ENCODE data around the gene DBNDD2.
A peak's percentile ranks its signal among the peaks of the same experiment; 100 is the strongest.

DBNDD2 gene

DNA sequence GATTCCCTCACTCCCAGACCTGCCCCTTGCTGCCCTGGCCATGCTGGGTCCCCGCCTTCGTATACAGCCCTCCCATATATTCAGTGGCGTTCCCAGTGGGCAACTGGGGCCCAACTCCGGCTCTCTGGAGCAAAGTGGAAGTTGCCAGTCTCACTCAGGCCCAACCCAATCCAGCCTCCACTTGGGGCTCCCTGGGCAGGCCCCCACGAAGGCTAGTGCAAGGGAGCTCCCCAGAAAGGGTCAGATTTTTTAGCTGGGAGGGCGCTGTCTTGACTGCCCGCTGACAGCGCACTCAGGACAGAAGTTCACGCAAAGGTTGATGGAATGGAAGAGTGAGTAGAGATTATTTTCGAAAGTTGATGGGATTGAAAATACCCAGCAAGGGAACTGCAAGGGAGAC, 35.8 kb upstream of the DBNDD2 start:
- Mint-ChIP-seq H3K27ac (peak overlapping the region; percentile 10), H3K9me3 (no peaks in the 10 kb centered on the region), H3K4me1 (ENCODE audit: low read depth) (peaks cover 46% of the 10 kb centered on the region), H3K4me3 (no peak overlapping the region), H3K27me3 (no peaks in the 10 kb centered on the region), H3K36me3 (ENCODE audit: low read depth) (peaks cover 46% of the 10 kb centered on the region)
- no peak for DNase-seq

DNA sequence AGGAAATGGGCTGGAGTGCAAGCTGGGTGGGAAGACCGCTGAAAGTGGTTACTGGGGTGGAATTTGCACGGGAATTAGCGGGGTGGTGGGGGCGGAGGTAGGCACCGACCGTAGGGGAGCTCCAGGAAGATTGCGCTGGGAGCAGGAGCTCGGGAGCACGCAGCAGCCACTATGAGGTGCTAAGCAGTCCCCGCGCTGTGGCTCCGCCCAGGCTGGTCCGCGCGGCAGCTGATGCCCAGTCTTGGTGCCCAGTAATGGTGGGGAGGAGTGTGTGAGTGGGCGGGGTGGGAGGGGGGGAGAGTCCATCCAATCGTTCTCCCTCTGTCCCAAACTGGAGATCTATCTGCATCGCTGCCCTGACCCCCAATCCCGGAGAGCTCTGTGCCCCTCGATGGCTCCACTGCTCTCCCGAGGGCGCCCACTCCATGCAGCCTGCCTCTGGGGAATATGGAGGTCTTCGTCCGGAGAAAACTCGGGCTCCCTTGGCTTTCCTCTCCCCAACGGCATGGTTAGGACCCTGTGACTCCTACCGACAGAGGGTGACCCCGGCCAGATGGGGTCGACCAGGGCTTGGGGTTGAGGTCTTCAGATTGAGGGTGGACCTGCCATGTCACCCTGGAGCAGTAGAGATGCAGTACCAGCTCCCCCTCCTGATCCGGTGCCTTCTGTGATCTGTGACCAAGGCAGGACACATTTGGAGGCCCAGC, 35.3 kb upstream of the DBNDD2 start:
- Mint-ChIP-seq H3K27me3 (no peaks in the 10 kb centered on the region), H3K36me3 (ENCODE audit: low read depth) (peaks cover 40% of the 10 kb centered on the region), H3K27ac (peak overlapping the region; percentile 91), H3K4me3 (peak overlapping the region; percentile 78), H3K9me3 (no peaks in the 10 kb centered on the region), H3K4me1 (ENCODE audit: low read depth) (peaks cover 40% of the 10 kb centered on the region)
- DNase-seq: no peak

DNA sequence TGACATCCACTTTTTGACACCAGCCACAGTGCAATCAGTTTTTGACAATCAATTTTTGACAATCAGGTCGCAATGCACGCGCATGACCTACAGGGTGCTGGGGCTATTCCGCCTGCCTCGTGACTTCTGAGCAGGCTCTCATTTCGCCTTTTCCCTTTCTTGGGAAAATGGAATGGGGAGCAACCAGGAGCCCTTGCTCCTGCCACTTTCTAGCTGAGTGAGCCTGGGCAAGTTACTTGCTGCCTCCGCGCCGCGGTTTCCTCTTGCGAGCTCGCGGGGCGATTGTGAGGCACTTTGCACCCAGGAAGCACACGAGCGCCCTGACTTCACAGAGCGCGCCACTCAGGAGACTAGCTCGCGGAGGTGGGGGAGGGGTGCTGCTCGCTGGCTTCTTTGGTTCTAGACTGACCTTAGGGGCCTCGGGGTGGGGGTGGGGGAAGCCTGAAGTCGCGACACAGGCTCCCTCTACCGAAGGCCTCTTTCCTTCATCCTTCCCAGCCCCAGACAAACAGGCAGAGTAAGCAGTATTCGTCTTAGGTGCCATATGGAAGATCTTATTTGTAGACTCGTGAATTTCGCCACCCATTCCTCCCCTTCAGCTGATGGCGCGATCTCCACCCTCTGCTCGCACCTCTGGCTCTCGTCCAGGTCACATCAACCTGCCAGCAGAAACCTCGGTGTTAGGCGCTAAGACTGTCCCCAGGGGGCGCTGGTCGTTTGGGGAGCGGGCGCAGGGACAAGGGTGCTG, 34.6 kb upstream of the DBNDD2 start:
- H3K4me1 Mint-ChIP-seq (ENCODE audit: low read depth): peaks cover 38% of the 10 kb centered on the region
- H3K4me3 Mint-ChIP-seq: peak overlapping the region; percentile 78
- H3K27me3 Mint-ChIP-seq: no peaks in the 10 kb centered on the region
- H3K27ac Mint-ChIP-seq: peak overlapping the region; percentile 91
- peak; percentile 93 for DNase-seq
- H3K9me3 Mint-ChIP-seq: no peaks in the 10 kb centered on the region
- H3K36me3 Mint-ChIP-seq (ENCODE audit: low read depth): peaks cover 35% of the 10 kb centered on the region

DNA sequence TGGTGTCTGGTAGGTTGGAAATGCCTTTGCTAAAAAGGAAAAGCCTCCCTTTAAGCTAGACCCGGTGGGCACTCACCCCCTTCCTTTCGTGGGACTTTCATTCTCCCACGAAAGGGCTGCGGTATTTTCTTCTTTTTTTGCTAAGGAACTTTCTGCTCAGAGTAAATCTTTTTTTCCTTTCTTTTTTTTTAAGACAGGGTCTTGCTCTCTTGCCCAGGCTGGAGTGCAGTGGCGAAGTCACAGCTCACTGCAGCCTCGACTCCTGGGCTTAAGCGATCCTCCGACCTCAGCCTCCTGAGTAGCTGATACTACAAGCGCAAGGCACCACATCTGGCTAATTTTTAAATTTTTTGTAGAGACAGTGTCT, 34.0 kb upstream of the DBNDD2 start:
- H3K27ac Mint-ChIP-seq: peak overlapping the region; percentile 91
- no peaks in the 10 kb centered on the region for H3K27me3 Mint-ChIP-seq

DNA sequence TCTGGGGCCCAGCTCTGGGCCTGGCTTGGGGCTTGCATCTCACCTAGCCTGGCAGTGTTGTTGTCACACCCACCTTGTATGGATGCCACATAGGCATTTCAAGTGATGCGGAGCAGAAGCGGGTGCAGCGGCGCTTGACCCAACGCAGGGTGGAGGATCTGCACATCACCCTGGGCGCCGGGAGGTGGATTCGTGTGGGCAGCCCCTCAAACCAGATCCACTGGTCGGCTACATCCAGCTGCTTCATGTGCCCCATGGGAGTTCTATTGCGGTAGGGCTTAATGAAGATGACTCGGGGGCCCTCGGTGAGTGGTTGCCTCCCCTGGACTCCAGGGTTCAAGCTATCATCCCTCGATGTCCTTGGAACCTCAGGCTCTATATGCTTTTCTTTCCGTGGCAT, 33.1 kb upstream of the DBNDD2 start:
- Mint-ChIP-seq H3K27me3 (no peaks in the 10 kb centered on the region), H3K27ac (peak overlapping the region; percentile 91), H3K4me3 (no peak overlapping the region), H3K9me3 (no peaks in the 10 kb centered on the region), H3K4me1 (ENCODE audit: low read depth) (peaks cover 39% of the 10 kb centered on the region), H3K36me3 (ENCODE audit: low read depth) (peaks cover 29% of the 10 kb centered on the region)
- DNase-seq: no peak

More for the DNA sequence above, 34.0 kb upstream of the DBNDD2 start:
- no peak for DNase-seq
- Mint-ChIP-seq H3K4me1 (ENCODE audit: low read depth) (peaks cover 37% of the 10 kb centered on the region), H3K4me3 (peak overlapping the region; percentile 78), H3K9me3 (no peaks in the 10 kb centered on the region), H3K36me3 (ENCODE audit: low read depth) (peaks cover 29% of the 10 kb centered on the region)

DNA sequence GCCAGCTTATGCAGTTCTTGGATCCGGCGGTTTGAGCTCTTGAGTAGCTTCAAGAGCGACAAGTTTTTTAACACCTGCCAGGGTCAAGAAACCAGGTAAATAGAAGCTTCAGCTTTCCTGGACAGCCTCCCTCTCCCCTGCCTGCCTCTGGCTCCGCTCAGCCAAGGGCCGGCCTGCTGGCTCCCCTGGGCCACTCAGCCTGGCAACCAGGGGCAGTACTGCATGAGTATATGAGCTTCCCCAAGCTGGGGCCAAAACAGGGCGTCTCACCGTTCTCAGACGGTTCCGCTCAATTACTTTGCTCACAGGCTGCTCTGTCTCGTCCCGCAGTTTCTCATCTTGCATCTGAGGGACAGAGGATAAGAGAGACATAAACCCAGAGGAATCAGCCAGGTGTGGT, 30.8 kb upstream of the DBNDD2 start:
- H3K27ac Mint-ChIP-seq: no peak overlapping the region
- H3K36me3 Mint-ChIP-seq (ENCODE audit: low read depth): peaks cover 20% of the 10 kb centered on the region
- DNase-seq: no peak
- peaks cover 32% of the 10 kb centered on the region for H3K4me1 Mint-ChIP-seq (ENCODE audit: low read depth)
- no peak overlapping the region for H3K4me3 Mint-ChIP-seq
- H3K27me3 Mint-ChIP-seq: no peaks in the 10 kb centered on the region
- H3K9me3 Mint-ChIP-seq: no peaks in the 10 kb centered on the region

DNA sequence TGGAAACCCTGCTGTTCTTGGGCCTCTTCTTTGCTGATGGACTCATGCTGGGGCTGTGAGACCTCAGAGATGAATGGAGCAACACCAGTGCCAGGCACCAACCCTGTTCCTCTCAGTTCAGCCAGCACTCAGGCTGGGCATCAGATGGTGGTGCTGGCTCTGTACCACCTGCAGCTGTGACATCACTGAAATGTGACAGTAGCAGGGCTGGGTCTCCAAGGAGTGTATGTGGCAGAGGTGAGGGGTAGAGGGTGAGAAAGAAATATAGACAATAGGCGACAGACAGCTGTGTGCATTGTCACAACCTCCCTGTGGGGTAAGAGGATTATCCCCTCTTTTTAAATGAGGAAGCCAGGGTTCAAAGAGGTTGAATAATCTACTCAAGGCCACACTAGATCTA, 29.9 kb upstream of the DBNDD2 start, which contains the start of gene TP53TG5:
Gene TP53TG5 (minus strand): TSS at position 135 of the 400 bp plus-strand sequence. CDS start 89 bp downstream, at position 46.
- Mint-ChIP-seq H3K4me1 (ENCODE audit: low read depth) (peaks cover 24% of the 10 kb centered on the region), H3K27ac (peak within 1 kb of the TSS; percentile 7), H3K36me3 (ENCODE audit: low read depth) (peaks cover 20% of the 10 kb centered on the region), H3K27me3 (no peaks in the 10 kb centered on the region), H3K4me3 (no peak within 1 kb of the TSS), H3K9me3 (no peaks in the 10 kb centered on the region)
- DNase-seq: no peak

DNA sequence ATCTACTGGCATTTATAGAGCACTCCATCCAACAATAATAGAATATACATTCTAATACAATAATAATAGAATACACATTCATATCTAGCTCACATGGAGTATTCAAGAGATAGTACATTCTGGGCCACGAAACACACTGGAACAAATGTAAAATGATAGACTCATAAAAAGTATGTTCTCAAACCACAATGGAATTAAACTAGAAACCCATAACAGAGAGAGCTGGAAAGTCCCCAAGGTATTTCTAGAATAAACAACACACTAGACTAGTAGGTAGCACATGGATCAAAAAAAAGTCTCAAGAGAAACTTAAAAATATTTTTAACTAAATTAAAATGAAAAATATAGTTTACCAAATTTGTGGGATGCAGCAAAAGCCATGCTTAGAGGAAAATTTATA, 20.8 kb upstream of the DBNDD2 start:
- no peak overlapping the region for H3K27ac Mint-ChIP-seq

DNA sequence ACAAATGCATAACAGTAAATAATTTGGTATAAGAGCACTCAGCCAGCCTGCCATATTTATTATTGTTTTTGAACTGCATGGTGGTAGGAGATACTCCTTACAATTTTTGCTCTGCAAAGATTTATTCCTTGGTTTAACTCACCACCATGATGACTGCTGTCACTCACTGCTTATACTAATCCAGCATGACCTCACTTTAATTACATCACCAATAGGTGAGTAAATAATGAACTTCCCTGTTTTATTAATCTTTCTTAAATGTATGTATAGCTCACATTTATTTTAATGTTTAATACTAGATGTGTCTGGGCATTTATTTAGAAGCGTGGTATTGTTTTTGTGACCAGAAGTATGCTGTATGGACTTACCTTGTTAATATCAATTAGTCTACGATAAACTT, 17.2 kb upstream of the DBNDD2 start:
- H3K36me3 Mint-ChIP-seq (ENCODE audit: low read depth): peaks cover 7% of the 10 kb centered on the region
- peaks cover 24% of the 10 kb centered on the region for H3K4me1 Mint-ChIP-seq (ENCODE audit: low read depth)
- H3K9me3 Mint-ChIP-seq: peaks cover 2% of the 10 kb centered on the region

More for the DNA sequence above, 20.8 kb upstream of the DBNDD2 start:
- H3K9me3 Mint-ChIP-seq: peaks cover 2% of the 10 kb centered on the region
- no peak for DNase-seq
- peaks cover 26% of the 10 kb centered on the region for H3K4me1 Mint-ChIP-seq (ENCODE audit: low read depth)
- no peak overlapping the region for H3K4me3 Mint-ChIP-seq
- peaks cover 4% of the 10 kb centered on the region for H3K36me3 Mint-ChIP-seq (ENCODE audit: low read depth)
- H3K27me3 Mint-ChIP-seq: no peaks in the 10 kb centered on the region

DNA sequence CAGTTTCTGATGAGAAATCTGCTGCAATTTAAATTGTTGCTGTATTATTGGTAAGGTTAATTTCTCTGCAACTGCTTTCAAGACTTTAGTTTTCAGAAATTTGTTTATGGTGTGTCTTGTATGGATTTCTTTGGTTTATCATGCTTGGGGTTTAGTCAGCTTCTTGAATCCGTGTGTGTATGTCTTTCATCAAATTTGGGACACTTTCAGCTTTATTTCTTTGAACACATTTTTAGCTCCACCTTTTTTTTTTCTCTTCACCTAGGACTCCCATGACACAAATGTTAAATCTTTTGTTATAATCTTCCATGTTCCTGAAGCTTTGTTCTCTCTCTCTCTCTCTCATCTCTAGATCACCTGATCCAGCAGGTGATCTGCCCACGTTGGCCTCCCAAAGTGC, 16.5 kb upstream of the DBNDD2 start:
- H3K4me3 Mint-ChIP-seq: no peak overlapping the region

More for the DNA sequence above, 17.2 kb upstream of the DBNDD2 start:
- H3K27ac Mint-ChIP-seq: no peak overlapping the region
- DNase-seq: no peak
- no peak overlapping the region for H3K4me3 Mint-ChIP-seq
- no peaks in the 10 kb centered on the region for H3K27me3 Mint-ChIP-seq

DNA sequence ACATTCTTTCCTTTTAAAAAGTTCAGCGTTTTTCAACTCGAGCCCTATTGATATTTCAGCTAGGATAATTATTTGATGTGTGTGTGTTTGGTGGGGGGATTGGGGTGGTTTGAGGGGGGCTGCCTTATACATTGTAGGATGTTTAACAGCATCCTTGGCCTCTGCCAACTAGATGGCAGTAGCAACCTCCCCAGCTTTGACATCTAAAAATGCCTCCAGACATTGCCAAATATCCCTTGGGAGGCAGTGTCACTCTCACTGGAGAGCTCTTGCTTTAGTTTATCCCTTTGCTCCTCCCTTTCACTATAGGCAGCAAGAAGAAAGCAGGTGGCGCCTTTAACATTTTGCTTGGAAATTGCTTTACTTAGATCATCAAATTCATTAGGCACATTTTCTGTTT, 15.4 kb upstream of the DBNDD2 start:
- DNase-seq: no peak
- no peaks in the 10 kb centered on the region for H3K27me3 Mint-ChIP-seq
- H3K4me1 Mint-ChIP-seq (ENCODE audit: low read depth): peaks cover 16% of the 10 kb centered on the region
- no peak overlapping the region for H3K4me3 Mint-ChIP-seq
- H3K36me3 Mint-ChIP-seq (ENCODE audit: low read depth): peaks cover 7% of the 10 kb centered on the region
- H3K9me3 Mint-ChIP-seq: no peaks in the 10 kb centered on the region
- no peak overlapping the region for H3K27ac Mint-ChIP-seq

More for the DNA sequence above, 16.5 kb upstream of the DBNDD2 start:
- peaks cover 7% of the 10 kb centered on the region for H3K36me3 Mint-ChIP-seq (ENCODE audit: low read depth)
- H3K4me1 Mint-ChIP-seq (ENCODE audit: low read depth): peaks cover 24% of the 10 kb centered on the region
- no peaks in the 10 kb centered on the region for H3K27me3 Mint-ChIP-seq
- H3K27ac Mint-ChIP-seq: no peak overlapping the region
- DNase-seq: no peak
- H3K9me3 Mint-ChIP-seq: peaks cover 2% of the 10 kb centered on the region

DNA sequence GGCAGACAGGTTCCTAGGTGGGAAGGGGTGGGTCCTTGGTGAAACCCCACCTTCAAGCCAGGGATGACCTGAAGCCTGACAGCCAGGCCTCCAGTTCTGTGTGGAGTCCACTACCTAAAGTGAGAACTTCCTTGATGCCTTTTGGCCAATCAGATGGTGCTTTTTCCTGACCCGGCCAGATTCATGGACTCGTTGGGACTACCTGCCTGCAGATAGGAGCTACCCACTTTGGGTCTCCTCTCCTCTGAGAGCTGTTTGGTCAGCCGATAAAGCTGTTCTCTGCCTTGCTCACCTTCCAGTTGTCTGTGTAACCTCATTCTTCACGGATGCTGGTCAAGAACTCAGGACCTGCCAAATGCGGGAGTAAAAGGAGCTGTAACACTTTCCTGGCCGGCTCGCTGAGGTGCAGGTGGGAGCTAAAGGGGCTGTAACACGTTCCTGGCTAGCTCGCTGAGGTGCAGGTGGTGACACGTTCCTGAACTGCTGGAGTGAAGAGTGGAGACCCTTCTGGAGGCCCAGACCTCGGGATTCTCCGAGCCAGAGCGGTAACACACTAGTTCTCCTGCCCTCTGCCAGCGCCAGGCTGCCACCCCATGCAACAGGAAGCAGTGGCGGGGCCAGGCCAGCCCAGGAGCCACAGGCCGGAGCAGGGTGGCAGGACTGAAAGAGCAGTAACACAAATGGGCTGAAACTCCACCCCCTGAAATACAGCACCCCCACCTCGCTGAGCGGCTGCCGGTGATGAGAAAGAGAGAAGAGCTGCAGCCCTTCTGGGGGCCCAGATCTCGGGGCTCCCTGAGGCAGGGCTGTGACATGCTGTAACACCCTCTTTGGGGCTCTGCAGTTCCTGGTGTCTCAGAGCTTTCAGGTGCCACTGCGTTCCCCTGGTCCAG, 13.6 kb upstream of the DBNDD2 start:
- H3K27me3 Mint-ChIP-seq: no peaks in the 10 kb centered on the region
- peaks cover 9% of the 10 kb centered on the region for H3K4me1 Mint-ChIP-seq (ENCODE audit: low read depth)
- DNase-seq: no peak
- no peak overlapping the region for H3K4me3 Mint-ChIP-seq
- peaks cover 2% of the 10 kb centered on the region for H3K9me3 Mint-ChIP-seq
- H3K36me3 Mint-ChIP-seq (ENCODE audit: low read depth): peaks cover 3% of the 10 kb centered on the region
- H3K27ac Mint-ChIP-seq: no peak overlapping the region

DNA sequence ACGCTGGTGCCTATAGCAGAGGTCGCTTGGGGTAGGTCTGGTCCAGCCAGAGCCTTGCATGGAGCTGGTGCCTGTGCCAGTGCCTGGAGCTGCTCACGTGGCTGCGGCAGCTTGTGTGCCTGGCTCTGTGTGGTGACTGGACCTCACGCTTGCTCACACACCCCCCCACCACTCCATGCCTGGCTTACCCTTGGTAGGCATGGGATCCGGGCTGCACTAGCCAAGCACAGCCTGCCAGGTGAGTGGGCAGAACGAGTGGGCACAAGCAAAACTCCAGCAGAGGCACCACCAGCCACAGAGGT, 13.0 kb upstream of the DBNDD2 start:
- Mint-ChIP-seq H3K27ac (no peak overlapping the region), H3K4me1 (ENCODE audit: low read depth) (peaks cover 9% of the 10 kb centered on the region), H3K4me3 (no peak overlapping the region), H3K36me3 (ENCODE audit: low read depth) (peaks cover 9% of the 10 kb centered on the region), H3K27me3 (no peaks in the 10 kb centered on the region), H3K9me3 (peaks cover 8% of the 10 kb centered on the region)
- DNase-seq: no peak

DNA sequence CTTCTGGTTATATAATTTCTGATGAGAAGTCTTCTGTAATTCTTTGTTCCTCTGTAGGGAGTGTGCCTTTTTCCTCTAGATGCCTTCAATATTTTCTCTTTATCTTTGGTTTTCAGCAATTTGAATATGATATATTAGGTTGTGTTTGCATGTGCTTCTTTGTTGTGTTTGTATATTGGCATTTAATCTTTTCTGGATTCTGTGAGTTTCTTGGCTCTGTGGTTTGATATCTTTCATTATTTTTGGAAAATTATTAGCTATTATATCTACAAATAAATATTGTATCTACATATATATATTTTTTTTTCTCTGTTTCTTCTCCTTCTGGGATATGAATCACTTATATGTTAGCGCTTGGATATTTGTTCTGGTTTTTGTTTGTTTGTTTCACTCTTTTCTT, 9.1 kb upstream of the DBNDD2 start:
- Mint-ChIP-seq H3K9me3 (peaks cover 23% of the 10 kb centered on the region), H3K4me1 (ENCODE audit: low read depth) (peaks cover 9% of the 10 kb centered on the region), H3K36me3 (ENCODE audit: low read depth) (peaks cover 27% of the 10 kb centered on the region), H3K4me3 (no peak overlapping the region), H3K27me3 (no peaks in the 10 kb centered on the region), H3K27ac (no peak overlapping the region)
- DNase-seq: no peak

All from activated T-cell treated with anti-CD3 and anti-CD28 coated beads, Interleukin-2, amount 50 U/mL, for 24 hours (primary cell).